HepG2 (cell line): Measurements from ENCODE around the gene TSPAN7. TPM values are rescaled to one million over a fixed set of nuclear protein-coding genes. Genes with fewer than 3 reads are reported as not detected.
A peak's percentile ranks its signal among the peaks of the same experiment; 100 is the strongest.

Experiments used
- ATAC-seq: fragments of 200-7000 bp; cut with Tn5 transposase; 3 replicates; pipeline ENCODE4 v1.9.1; 2020; ENCODE audit warnings: mild to moderate bottlenecking, moderate library complexity
- BruUV-seq: library from RNA; stranded (reverse); fragments of 400-500 nt; replicated peaks from 2 replicates; lab custom pipeline; 2021; lab: Mats Ljungman, UMichigan
- CTCF ChIA-PET: fragments of 300-600 bp; formaldehyde crosslinking; extraction: SDS; loops from one replicate; lab custom pipeline; 2021; ENCODE audit warnings: low total read pairs, inconsistent platforms, low intra/inter-chr PET ratio; lab: Yijun Ruan, JAX
- POLR2A ChIA-PET: fragments of 350-600 bp; sonication (Branson Sonifier 250); formaldehyde crosslinking; loops from one replicate; lab custom pipeline; 2020; ENCODE audit warnings: antibody characterized with exemption, inconsistent platforms; lab: Yijun Ruan, JAX
- DNase-seq: peaks from one replicate; pipeline ENCODE4 v3.0.0-alpha.2; 2015; ENCODE audit warnings: low spot score
- FAIRE-seq: peaks from 3 replicates; lab custom pipeline; 2011; peaks lifted over from hg19 to GRCh38; lab: Jason Lieb, UNC
- H2AFZ ChIP-seq: one replicate; pipeline ENCODE4 v1.6.1; 2011; ENCODE audit warnings: low read length, inconsistent platforms
- H3K27ac ChIP-seq: fragments of 300-600 bp; 3 replicates; pipeline ENCODE4 v1.8.0; 2011; ENCODE audit warnings: mixed run types, mild to moderate bottlenecking, mixed read lengths, low read length, inconsistent platforms; ENCODE audit not compliant: insufficient read depth; ENCODE audit errors: extremely low read length
- H3K27me3 ChIP-seq, 2 experiments: fragments of 200-600 bp in 1 of 2; 2 replicates in 1 of 2; 3 replicates in 1 of 2; pipeline versions ENCODE4 v1.6.0 to v1.8.0; 2011; ENCODE audit warnings: low read length in 2 of 2, mild to moderate bottlenecking in 2 of 2, moderate library complexity in 2 of 2, inconsistent platforms in 1 of 2; ENCODE audit not compliant: insufficient read depth in 2 of 2, control insufficient read depth in 1 of 2
- H3K36me3 ChIP-seq, 2 experiments: fragments of 200-600 bp in 1 of 2; replicated peaks in 1 of 2; 2 replicates in 1 of 2; 3 replicates in 1 of 2; pipeline versions ENCODE4 v1.5.1 to v1.8.0; 2011; ENCODE audit warnings: low read length in 2 of 2, inconsistent platforms in 1 of 2; ENCODE audit not compliant: insufficient read depth in 2 of 2, control insufficient read depth in 1 of 2
- H3K4me1 ChIP-seq: 2 replicates; pipeline ENCODE4 v1.5.1; 2012; ENCODE audit warnings: low read length, inconsistent platforms; ENCODE audit not compliant: insufficient read depth
- H3K4me2 ChIP-seq: 2 replicates; pipeline ENCODE4 v1.6.0; 2011; ENCODE audit warnings: low read depth, low read length, inconsistent platforms
- H3K4me3 ChIP-seq, 3 experiments: fragments of 200-600 bp in 1 of 3; sonication (generic), shearing (Covaris generic) in 1 of 3; replicated peaks in 1 of 3; 2 replicates each; pipeline ENCODE4 v1.5.1; 2011 to 2016; ENCODE audit warnings: low read length in 3 of 3, inconsistent platforms in 2 of 3, low read depth in 2 of 3, mild to moderate bottlenecking in 2 of 3, control low read depth in 1 of 3, mixed read lengths in 1 of 3; ENCODE audit not compliant: insufficient read depth in 1 of 3
- H3K79me2 ChIP-seq: one replicate; pipeline ENCODE4 v1.6.1; 2011; ENCODE audit warnings: low read length, inconsistent platforms; ENCODE audit not compliant: insufficient read depth
- H3K9ac ChIP-seq: 2 replicates; pipeline ENCODE4 v1.6.0; 2011; ENCODE audit warnings: mild to moderate bottlenecking, low read depth, low read length, inconsistent platforms; ENCODE audit not compliant: insufficient read depth
- H3K9me3 ChIP-seq: 2 replicates; pipeline ENCODE4 v1.5.1; 2012; ENCODE audit warnings: mild to moderate bottlenecking, low read length
- H4K20me1 ChIP-seq: 2 replicates; pipeline ENCODE4 v1.6.0; 2011; ENCODE audit warnings: inconsistent platforms, mild to moderate bottlenecking, low read length, moderate library complexity; ENCODE audit not compliant: insufficient read depth
- ARID2 ChIP-seq: sonication (generic); formaldehyde crosslinking; IDR thresholded peaks from 2 replicates; pipeline ENCODE4 v1.8.1; 2022; ENCODE audit warnings: mild to moderate bottlenecking, missing genetic modification reagents, borderline replicate concordance
- EHMT2 ChIP-seq: fragments of 200-600 bp; sonication (generic); IDR thresholded peaks from 2 replicates; pipeline ENCODE4 v1.7.0; 2017; ENCODE audit warnings: antibody characterized with exemption, low read depth, low read length, borderline replicate concordance
- NFIB ChIP-seq: sonication (generic); formaldehyde crosslinking; IDR thresholded peaks from 2 replicates; pipeline ENCODE4 v1.9.0; 2021; ENCODE audit warnings: missing genetic modification reagents, mild to moderate bottlenecking, borderline replicate concordance
- SMC3 ChIP-seq: IDR thresholded peaks from 2 replicates; pipeline ENCODE4 v1.6.1; 2011; ENCODE audit warnings: low read length, improper control_type of control experiment
- STAG1 ChIP-seq: sonication (generic); formaldehyde crosslinking; IDR thresholded peaks from 2 replicates; pipeline ENCODE4 v1.4.0; 2020; ENCODE audit warnings: missing genetic modification reagents
- ZNF317 ChIP-seq: sonication (generic); formaldehyde crosslinking; IDR thresholded peaks from 2 replicates; pipeline ENCODE4 v1.5.0; 2020; ENCODE audit warnings: mild to moderate bottlenecking, missing genetic modification reagents
- ZNF557 ChIP-seq: sonication (generic); formaldehyde crosslinking; IDR thresholded peaks from 2 replicates; pipeline ENCODE4 v1.4.0; 2020; ENCODE audit warnings: missing genetic modification reagents
- WGBS: methylation state at CpG from one replicate; pipeline ENCODE4 v1.1.6; 2017; ENCODE audit warnings: low lambda C conversion rate; 5-methylcytosine and 5-hydroxymethylcytosine counted together
- in situ Hi-C: cut with HindIII; loops from 2 replicates; pipeline ENCODE4 v1.10.0; 2017; ENCODE audit warnings: low pct_unique_long_range_greater_than_20kb; ENCODE audit not compliant: extremely low pct_ligation_motif_present
- intact Hi-C: fragments of 100-400 bp; cut with micrococcal nuclease; formaldehyde crosslinking; loops from one replicate; pipeline ENCODE4 v1.10.0; 2022; ENCODE audit not compliant: unreplicated experiment
- polyA plus RNA-seq, 8 experiments: library from polyadenylated mRNA; depleted of rRNA in 3 of 8; stranded (reverse) in 7 of 8; unstranded in 1 of 8; fragments of >200 nt; fragmentation: Illumina TruSeq in 4 of 8; extraction: Trizol in 4 of 8; gene quantifications; 2 replicates each; pipeline versions ENCODE4 v1.2.1 to v1.2.3, GENCODE V29; 2011 to 2016; ENCODE audit warnings: low read depth in 4 of 8, missing spikeins in 1 of 8, mixed read lengths in 1 of 8; ENCODE audit not compliant: insufficient read depth in 1 of 8
- total RNA-seq, 5 experiments: library from RNA; depleted of rRNA; stranded (reverse); fragments of >200 nt; fragmentation: Illumina TruSeq; extraction: Trizol; gene quantifications; 2 replicates each; pipeline ENCODE4 v1.2.3, GENCODE V29; 2016; ENCODE audit warnings: low read depth in 1 of 5
- TF ChIP-seq, protein P1 (sequence below): sonication (generic); formaldehyde crosslinking; IDR thresholded peaks from 2 replicates; pipeline ENCODE4 v1.5.0; 2020; ENCODE audit warnings: mild to moderate bottlenecking, missing genetic modification reagents, moderate library complexity
- TF ChIP-seq, protein P2 (sequence below): sonication (generic); formaldehyde crosslinking; IDR thresholded peaks from 2 replicates; pipeline ENCODE4 v1.4.0; 2020; ENCODE audit warnings: mild to moderate bottlenecking, missing genetic modification reagents

TSPAN7 gene
- total and polyA plus RNA-seq, 2 of the 13 experiments (the other 11 are each of a cell fraction or from before 2014, with no cell fraction given): 21.4 to 47.1 TPM

DNA sequence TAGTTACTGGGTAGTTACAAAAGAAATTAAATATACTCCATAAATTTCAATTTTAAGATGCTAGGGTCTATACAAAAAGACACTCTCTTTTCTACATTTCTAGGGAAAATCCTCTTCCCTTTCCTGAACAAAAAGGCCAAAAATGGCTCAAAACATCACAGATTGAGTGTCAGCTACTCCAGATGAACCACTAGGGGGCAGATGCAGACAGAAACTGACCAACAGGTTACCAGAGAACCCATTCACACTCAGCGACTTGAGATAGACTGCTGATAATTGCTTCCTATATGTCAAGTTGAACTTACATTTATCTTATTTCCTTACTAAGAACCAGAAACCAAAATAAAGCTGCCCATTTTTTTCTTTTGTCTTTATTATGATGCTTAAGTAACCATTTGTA, 156.5 kb downstream of the TSPAN7 start:
- in situ Hi-C loops: no loop called here

More for the DNA sequence above, 156.5 kb downstream of the TSPAN7 start:
- peak; percentile 16 for DNase-seq
- Histone ChIP-seq H3K27ac (no peak overlapping the region), H3K4me2 (no peak overlapping the region), H3K4me3 (no peak overlapping the region), H4K20me1 (no peaks in the 10 kb centered on the region), H3K27me3 (no peaks in the 10 kb centered on the region), H3K36me3 (no peaks in the 10 kb centered on the region), H3K79me2 (no peaks in the 10 kb centered on the region), H2AFZ (no peak overlapping the region), H3K9ac (no peak overlapping the region)
- no CpG with 5 or more reads among the region's 1 CpG for WGBS
- POLR2A ChIA-PET: no interaction called here
- ATAC-seq: peak; percentile 48; the same call in 2 of the 3 replicates
- no TSS peak for BruUV-seq
- intact Hi-C loops: loop anchor here (1.0 kb wide), 1 partner anchor 434 kb away; no protein-coding TSS in a partner anchor
- FAIRE-seq: peak; percentile 50
- CTCF ChIA-PET: interaction anchor here (1.5 kb wide), 1 partner anchor 90 kb away, joined by 4 read pairs; no protein-coding TSS in a partner anchor
- TF ChIP-seq EHMT2 (no peak), ZNF557 (CRISPR knock-in tag) (no peak), ARID2 (no peak), ZNF317 (CRISPR knock-in tag) (peak; percentile 97), NFIB (CRISPR knock-in tag) (no peak), STAG1 (CRISPR knock-in tag) (peak; percentile 53), SMC3 (peak; percentile 24; the same call in 1 of the 2 replicates)
- TF ChIP-seq, protein P1, sequence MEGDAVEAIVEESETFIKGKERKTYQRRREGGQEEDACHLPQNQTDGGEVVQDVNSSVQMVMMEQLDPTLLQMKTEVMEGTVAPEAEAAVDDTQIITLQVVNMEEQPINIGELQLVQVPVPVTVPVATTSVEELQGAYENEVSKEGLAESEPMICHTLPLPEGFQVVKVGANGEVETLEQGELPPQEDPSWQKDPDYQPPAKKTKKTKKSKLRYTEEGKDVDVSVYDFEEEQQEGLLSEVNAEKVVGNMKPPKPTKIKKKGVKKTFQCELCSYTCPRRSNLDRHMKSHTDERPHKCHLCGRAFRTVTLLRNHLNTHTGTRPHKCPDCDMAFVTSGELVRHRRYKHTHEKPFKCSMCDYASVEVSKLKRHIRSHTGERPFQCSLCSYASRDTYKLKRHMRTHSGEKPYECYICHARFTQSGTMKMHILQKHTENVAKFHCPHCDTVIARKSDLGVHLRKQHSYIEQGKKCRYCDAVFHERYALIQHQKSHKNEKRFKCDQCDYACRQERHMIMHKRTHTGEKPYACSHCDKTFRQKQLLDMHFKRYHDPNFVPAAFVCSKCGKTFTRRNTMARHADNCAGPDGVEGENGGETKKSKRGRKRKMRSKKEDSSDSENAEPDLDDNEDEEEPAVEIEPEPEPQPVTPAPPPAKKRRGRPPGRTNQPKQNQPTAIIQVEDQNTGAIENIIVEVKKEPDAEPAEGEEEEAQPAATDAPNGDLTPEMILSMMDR (CRISPR knock-in tag): peak; percentile 48
- TF ChIP-seq, protein P2, sequence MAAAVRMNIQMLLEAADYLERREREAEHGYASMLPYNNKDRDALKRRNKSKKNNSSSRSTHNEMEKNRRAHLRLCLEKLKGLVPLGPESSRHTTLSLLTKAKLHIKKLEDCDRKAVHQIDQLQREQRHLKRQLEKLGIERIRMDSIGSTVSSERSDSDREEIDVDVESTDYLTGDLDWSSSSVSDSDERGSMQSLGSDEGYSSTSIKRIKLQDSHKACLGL (CRISPR knock-in tag): no peak
- TF ChIP-seq, all 625 proteins: peak for 4
- Histone ChIP-seq H3K4me1 (no peaks in the 10 kb centered on the region), H3K9me3 (no peaks in the 10 kb centered on the region)
